WTC11 (cell line): ENCODE measurements around the gene HIVEP2. TPM values are rescaled to one million over a fixed set of nuclear protein-coding genes. Genes with fewer than 3 reads are reported as not detected.

ENCODE experiments used
- ATAC-seq: fragments of 200-7000 bp; cut with Tn5 transposase; 2 replicates; pipeline ENCODE4 v1.10.0; 2021; ENCODE audit warnings: mild to moderate bottlenecking, moderate library complexity
- CTCF ChIA-PET: fragments of 300-600 bp; sonication (Branson Sonifier 250); formaldehyde crosslinking; loops from one replicate; lab custom pipeline; 2021; ENCODE audit warnings: antibody characterized with exemption; lab: Charles Lee
- POLR2A ChIA-PET: fragments of 350-600 bp; sonication (Branson Sonifier 250); formaldehyde crosslinking; loops from one replicate; lab custom pipeline; 2021; ENCODE audit warnings: antibody characterized with exemption; lab: Charles Lee
- DNase-seq: peaks from one replicate; pipeline ENCODE4 v3.0.0; 2021; ENCODE audit warnings: low spot score
- H3K27ac Mint-ChIP-seq: 2 replicates; pipeline ENCODE4 v1.8.0; 2021; ENCODE audit warnings: mixed read lengths
- H3K27me3 Mint-ChIP-seq: 2 replicates; pipeline ENCODE4 v1.8.0; 2021; ENCODE audit warnings: low read depth, mild to moderate bottlenecking, moderate library complexity, mixed read lengths
- H3K36me3 Mint-ChIP-seq: 2 replicates; pipeline ENCODE4 v1.8.0; 2021; ENCODE audit warnings: mixed read lengths
- H3K4me1 Mint-ChIP-seq: 2 replicates; pipeline ENCODE4 v1.8.0; 2022; ENCODE audit warnings: mixed read lengths
- H3K4me3 Mint-ChIP-seq: 2 replicates; pipeline ENCODE4 v1.8.0; 2021; ENCODE audit warnings: mild to moderate bottlenecking, moderate library complexity, mixed read lengths
- H3K9me3 Mint-ChIP-seq: 2 replicates; pipeline ENCODE4 v1.8.0; 2021; ENCODE audit warnings: mixed read lengths
- ATF6 ChIP-seq: sonication (generic); formaldehyde crosslinking; IDR thresholded peaks from 2 replicates; pipeline ENCODE4 v1.8.1; 2023; ENCODE audit warnings: mild to moderate bottlenecking, missing genetic modification reagents
- FOXJ3 ChIP-seq: sonication (generic); formaldehyde crosslinking; IDR thresholded peaks from 2 replicates; pipeline ENCODE4 v1.9.0; 2021; ENCODE audit warnings: missing genetic modification reagents, mild to moderate bottlenecking, borderline replicate concordance
- GTF2I ChIP-seq: fragments of 250-450 bp; sonication (Bioruptor Pico); conservative IDR thresholded peaks from 2 replicates; pipeline ENCODE4 v1.4.0; 2021; ENCODE audit warnings: mild to moderate bottlenecking
- IRF2 ChIP-seq: sonication (generic); formaldehyde crosslinking; IDR thresholded peaks from 2 replicates; pipeline ENCODE4 v1.8.0; 2022; ENCODE audit warnings: low read depth, missing genetic modification reagents, borderline replicate concordance
- JAZF1 ChIP-seq: fragments of 250-450 bp; sonication (Bioruptor Pico); IDR thresholded peaks from 2 replicates; pipeline ENCODE4 v1.9.0; 2021; ENCODE audit warnings: moderate library complexity, mild to moderate bottlenecking, inconsistent platforms
- NFATC4 ChIP-seq: fragments of 250-450 bp; sonication (Bioruptor Pico); IDR thresholded peaks from 2 replicates; pipeline ENCODE4 v1.9.0; 2021; ENCODE audit warnings: mild to moderate bottlenecking
- NR2C2 ChIP-seq: sonication (generic); formaldehyde crosslinking; IDR thresholded peaks from 2 replicates; pipeline ENCODE4 v1.8.0; 2022; ENCODE audit warnings: mild to moderate bottlenecking, missing genetic modification reagents
- NR3C1 ChIP-seq: sonication (generic); formaldehyde crosslinking; conservative IDR thresholded peaks from 2 replicates; pipeline ENCODE4 v1.8.1; 2023; ENCODE audit warnings: low read depth, mild to moderate bottlenecking, missing genetic modification reagents
- OVOL2 ChIP-seq: fragments of 250-450 bp; sonication (Bioruptor Pico); IDR thresholded peaks from 2 replicates; pipeline ENCODE4 v1.9.0; 2021; ENCODE audit warnings: mild to moderate bottlenecking, borderline replicate concordance
- PRRX2 ChIP-seq: fragments of 250-450 bp; sonication (Bioruptor Pico); IDR thresholded peaks from 2 replicates; pipeline ENCODE4 v1.8.0; 2021; ENCODE audit warnings: mild to moderate bottlenecking
- RORB ChIP-seq: fragments of 250-450 bp; sonication (Bioruptor Pico); IDR thresholded peaks from 2 replicates; pipeline ENCODE4 v1.9.0; 2021; ENCODE audit warnings: mild to moderate bottlenecking
- ZMAT4 ChIP-seq: fragments of 250-450 bp; sonication (Bioruptor Pico); IDR thresholded peaks from 2 replicates; pipeline ENCODE4 v1.9.0; 2021; ENCODE audit warnings: mild to moderate bottlenecking
- ZNF121 ChIP-seq: sonication (generic); formaldehyde crosslinking; IDR thresholded peaks from 2 replicates; pipeline ENCODE4 v1.8.0; 2023; ENCODE audit warnings: missing genetic modification reagents
- ZNF263 ChIP-seq: sonication (generic); formaldehyde crosslinking; IDR thresholded peaks from 2 replicates; pipeline ENCODE4 v1.8.1; 2022; ENCODE audit warnings: low read depth, mild to moderate bottlenecking, moderate library complexity, missing genetic modification reagents
- ZNF416 ChIP-seq: fragments of 250-450 bp; sonication (Bioruptor Pico); IDR thresholded peaks from 2 replicates; pipeline ENCODE4 v1.9.0; 2021; ENCODE audit warnings: mild to moderate bottlenecking, inconsistent platforms
- ZNF671 ChIP-seq: fragments of 250-450 bp; sonication (Bioruptor Pico); IDR thresholded peaks from 2 replicates; pipeline ENCODE4 v1.8.0; 2021; ENCODE audit warnings: mild to moderate bottlenecking
- total RNA-seq: library from RNA; stranded (reverse); gene quantifications from 3 replicates; pipeline ENCODE4 v1.2.3, GENCODE V29; 2021
- TF ChIP-seq, protein P1 (sequence below): fragments of 250-450 bp; sonication (Bioruptor Pico); IDR thresholded peaks from 2 replicates; pipeline ENCODE4 v2.1.2; 2022; ENCODE audit warnings: mild to moderate bottlenecking, moderate library complexity
- TF ChIP-seq, protein P2 (sequence below): sonication (generic); formaldehyde crosslinking; IDR thresholded peaks from 2 replicates; pipeline ENCODE4 v1.8.0; 2022; ENCODE audit warnings: missing genetic modification reagents
- TF ChIP-seq, protein P3 (sequence below): sonication (generic); formaldehyde crosslinking; IDR thresholded peaks from 2 replicates; pipeline ENCODE4 v1.8.0; 2022; ENCODE audit warnings: mild to moderate bottlenecking, missing genetic modification reagents

The HIVEP2 gene
- total RNA-seq, 1 experiment from 2014 or later: 11.5 TPM

GRCh38 chr6:142707255-142707654 lies 237.7 kb downstream of the HIVEP2 start (continued):
- TF ChIP-seq ZMAT4 (CRISPR knock-in tag): no peak
- TF ChIP-seq, all 79 proteins: peak for 0

DNA sequence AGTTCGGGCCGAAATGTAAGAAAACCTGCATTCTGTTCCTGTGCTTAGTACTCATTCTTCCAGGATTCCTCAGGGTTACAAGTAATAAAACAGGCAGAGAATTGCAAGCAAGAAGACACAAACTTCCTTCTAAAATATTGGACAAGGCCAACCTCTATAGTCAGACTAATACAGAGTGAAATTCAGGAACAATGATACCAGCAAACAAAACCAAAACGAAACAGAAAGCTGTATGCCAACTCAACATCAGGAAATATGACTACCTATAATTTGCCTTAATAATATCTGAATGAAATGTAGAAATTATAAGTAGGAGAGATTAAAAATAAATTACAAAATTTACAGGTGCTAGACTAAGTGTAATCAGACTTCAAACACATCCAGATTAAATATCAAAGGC lies 238.8 kb downstream of the HIVEP2 start:
- Mint-ChIP-seq H3K4me3 (no peak overlapping the region), H3K27me3 (no peaks in the 10 kb centered on the region; the same call in 1 of the 2 replicates), H3K36me3 (no peaks in the 10 kb centered on the region), H3K27ac (no peak overlapping the region), H3K9me3 (0 out of 2 replicates have a peak, but pooled peaks cover 5% of the 10 kb centered on the region), H3K4me1 (peaks cover 12% of the 10 kb centered on the region)
- ChIA-PET POLR2A (no interaction called here), CTCF (no interaction called here)
- TF ChIP-seq RORB: no peak
- no peak for TF ChIP-seq JAZF1 (CRISPR knock-in tag)
- TF ChIP-seq ZNF121 (CRISPR knock-in tag): no peak
- TF ChIP-seq NFATC4 (CRISPR knock-in tag): no peak
- TF ChIP-seq NR3C1 (CRISPR knock-in tag): no peak
- no peak for DNase-seq
- ATAC-seq: no peak

- ChIA-PET POLR2A (no interaction called here), CTCF (no interaction called here)
- Mint-ChIP-seq H3K27me3 (no peaks in the 10 kb centered on the region; the same call in 1 of the 2 replicates), H3K27ac (no peak overlapping the region), H3K9me3 (0 out of 2 replicates have a peak, but pooled peaks cover 5% of the 10 kb centered on the region), H3K4me1 (peaks cover 12% of the 10 kb centered on the region), H3K4me3 (no peak overlapping the region), H3K36me3 (no peaks in the 10 kb centered on the region)
- ATAC-seq: no peak
- DNase-seq: no peak
- TF ChIP-seq NFATC4 (CRISPR knock-in tag) (no peak), GTF2I (no peak), ZNF671 (CRISPR knock-in tag) (no peak), NR3C1 (CRISPR knock-in tag) (no peak), IRF2 (CRISPR knock-in tag) (no peak), ATF6 (CRISPR knock-in tag) (no peak), NR2C2 (CRISPR knock-in tag) (no peak), PRRX2 (no peak), ZNF263 (CRISPR knock-in tag) (no peak), FOXJ3 (CRISPR knock-in tag) (no peak), ZNF416 (CRISPR knock-in tag) (no peak), OVOL2 (CRISPR knock-in tag) (no peak)
- TF ChIP-seq, protein P1, sequence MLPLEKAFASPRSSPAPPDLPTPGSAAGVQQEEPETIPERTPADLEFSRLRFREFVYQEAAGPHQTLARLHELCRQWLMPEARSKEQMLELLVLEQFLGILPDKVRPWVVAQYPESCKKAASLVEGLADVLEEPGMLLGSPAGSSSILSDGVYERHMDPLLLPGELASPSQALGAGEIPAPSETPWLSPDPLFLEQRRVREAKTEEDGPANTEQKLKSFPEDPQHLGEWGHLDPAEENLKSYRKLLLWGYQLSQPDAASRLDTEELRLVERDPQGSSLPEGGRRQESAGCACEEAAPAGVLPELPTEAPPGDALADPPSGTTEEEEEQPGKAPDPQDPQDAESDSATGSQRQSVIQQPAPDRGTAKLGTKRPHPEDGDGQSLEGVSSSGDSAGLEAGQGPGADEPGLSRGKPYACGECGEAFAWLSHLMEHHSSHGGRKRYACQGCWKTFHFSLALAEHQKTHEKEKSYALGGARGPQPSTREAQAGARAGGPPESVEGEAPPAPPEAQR: no peak
- TF ChIP-seq, protein P2, sequence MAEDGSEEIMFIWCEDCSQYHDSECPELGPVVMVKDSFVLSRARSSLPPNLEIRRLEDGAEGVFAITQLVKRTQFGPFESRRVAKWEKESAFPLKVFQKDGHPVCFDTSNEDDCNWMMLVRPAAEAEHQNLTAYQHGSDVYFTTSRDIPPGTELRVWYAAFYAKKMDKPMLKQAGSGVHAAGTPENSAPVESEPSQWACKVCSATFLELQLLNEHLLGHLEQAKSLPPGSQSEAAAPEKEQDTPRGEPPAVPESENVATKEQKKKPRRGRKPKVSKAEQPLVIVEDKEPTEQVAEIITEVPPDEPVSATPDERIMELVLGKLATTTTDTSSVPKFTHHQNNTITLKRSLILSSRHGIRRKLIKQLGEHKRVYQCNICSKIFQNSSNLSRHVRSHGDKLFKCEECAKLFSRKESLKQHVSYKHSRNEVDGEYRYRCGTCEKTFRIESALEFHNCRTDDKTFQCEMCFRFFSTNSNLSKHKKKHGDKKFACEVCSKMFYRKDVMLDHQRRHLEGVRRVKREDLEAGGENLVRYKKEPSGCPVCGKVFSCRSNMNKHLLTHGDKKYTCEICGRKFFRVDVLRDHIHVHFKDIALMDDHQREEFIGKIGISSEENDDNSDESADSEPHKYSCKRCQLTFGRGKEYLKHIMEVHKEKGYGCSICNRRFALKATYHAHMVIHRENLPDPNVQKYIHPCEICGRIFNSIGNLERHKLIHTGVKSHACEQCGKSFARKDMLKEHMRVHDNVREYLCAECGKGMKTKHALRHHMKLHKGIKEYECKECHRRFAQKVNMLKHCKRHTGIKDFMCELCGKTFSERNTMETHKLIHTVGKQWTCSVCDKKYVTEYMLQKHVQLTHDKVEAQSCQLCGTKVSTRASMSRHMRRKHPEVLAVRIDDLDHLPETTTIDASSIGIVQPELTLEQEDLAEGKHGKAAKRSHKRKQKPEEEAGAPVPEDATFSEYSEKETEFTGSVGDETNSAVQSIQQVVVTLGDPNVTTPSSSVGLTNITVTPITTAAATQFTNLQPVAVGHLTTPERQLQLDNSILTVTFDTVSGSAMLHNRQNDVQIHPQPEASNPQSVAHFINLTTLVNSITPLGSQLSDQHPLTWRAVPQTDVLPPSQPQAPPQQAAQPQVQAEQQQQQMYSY: no peak
- TF ChIP-seq, protein P3, sequence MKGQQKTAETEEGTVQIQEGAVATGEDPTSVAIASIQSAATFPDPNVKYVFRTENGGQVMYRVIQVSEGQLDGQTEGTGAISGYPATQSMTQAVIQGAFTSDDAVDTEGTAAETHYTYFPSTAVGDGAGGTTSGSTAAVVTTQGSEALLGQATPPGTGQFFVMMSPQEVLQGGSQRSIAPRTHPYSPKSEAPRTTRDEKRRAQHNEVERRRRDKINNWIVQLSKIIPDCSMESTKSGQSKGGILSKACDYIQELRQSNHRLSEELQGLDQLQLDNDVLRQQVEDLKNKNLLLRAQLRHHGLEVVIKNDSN: no peak
Observed at GRCh38 chr6:142705054-142705453, 239.9 kb downstream of the HIVEP2 start.
